ENCODE data around the gene RASAL2. TPM values are rescaled to one million over a fixed set of nuclear protein-coding genes. Genes with fewer than 3 reads are reported as not detected.

The RASAL2 gene
- total and polyA plus RNA-seq, 2 experiments from 2014 or later = 16.0 to 42.2 TPM

DNA sequence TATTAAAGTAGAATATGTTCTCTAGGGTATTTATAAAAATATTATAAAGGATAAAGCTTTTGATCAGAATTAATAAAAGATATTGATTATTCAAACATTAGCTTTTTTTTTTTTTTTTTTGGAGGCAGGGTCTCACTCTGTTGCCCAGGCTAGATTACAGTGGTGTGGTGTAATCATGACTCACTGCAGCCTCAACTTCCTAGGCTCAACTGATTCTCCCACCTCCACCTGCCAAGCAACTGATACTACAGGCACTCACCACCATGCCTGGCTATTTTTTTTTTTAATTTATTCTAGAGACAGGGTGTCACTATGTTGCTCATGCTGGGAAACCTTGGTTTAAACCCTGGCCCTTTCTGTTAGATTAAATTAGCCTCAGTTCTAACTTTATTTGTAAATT is 214.5 kb downstream of the RASAL2 start:
- Histone ChIP-seq H3K9me2 (ENCODE audit: insufficient read depth) (no peaks in the 10 kb centered on the region), H3F3A (replicated peaks; ENCODE audit: low read depth) (no peaks in the 10 kb centered on the region), H4K20me1 (replicated peaks; ENCODE audit: insufficient read depth) (0 out of 2 replicates have a peak, but pooled peaks cover 2% of the 10 kb centered on the region), H2AFZ (no peak overlapping the region), H3K4me3 (no peak overlapping the region), H3K27me3 (ENCODE audit: insufficient read depth) (no peaks in the 10 kb centered on the region), H3K36me3 (ENCODE audit: insufficient read depth) (no peaks in the 10 kb centered on the region), H3K27ac (ENCODE audit: low read depth) (no peak overlapping the region), H3K4me1 (ENCODE audit: insufficient read depth) (peaks cover 11% of the 10 kb centered on the region; the same call in 1 of the 2 replicates), H3K4me2 (no peak overlapping the region), H3K79me2 (replicated peaks; ENCODE audit: insufficient read depth) (peaks cover 85% of the 10 kb centered on the region)
- H3K4me1 Mint-ChIP-seq = peaks cover 19% of the 10 kb centered on the region; the same call in 2 of the 3 replicates
- peak; percentile 12 for DNase-seq (ENCODE audit: low spot score)
- no peak; the same call in 2 of the 3 replicates for ATAC-seq
- peaks cover 6% of the 10 kb centered on the region; the same call in 2 of the 3 replicates for H3K36me3 Mint-ChIP-seq (ENCODE audit: low read depth)
- no peak overlapping the region for H3K4me3 Mint-ChIP-seq
- peaks cover 3% of the 10 kb centered on the region for H3K27me3 Mint-ChIP-seq (ENCODE audit: insufficient read depth, low read depth, poor library complexity)
- TF ChIP-seq, protein P1, sequence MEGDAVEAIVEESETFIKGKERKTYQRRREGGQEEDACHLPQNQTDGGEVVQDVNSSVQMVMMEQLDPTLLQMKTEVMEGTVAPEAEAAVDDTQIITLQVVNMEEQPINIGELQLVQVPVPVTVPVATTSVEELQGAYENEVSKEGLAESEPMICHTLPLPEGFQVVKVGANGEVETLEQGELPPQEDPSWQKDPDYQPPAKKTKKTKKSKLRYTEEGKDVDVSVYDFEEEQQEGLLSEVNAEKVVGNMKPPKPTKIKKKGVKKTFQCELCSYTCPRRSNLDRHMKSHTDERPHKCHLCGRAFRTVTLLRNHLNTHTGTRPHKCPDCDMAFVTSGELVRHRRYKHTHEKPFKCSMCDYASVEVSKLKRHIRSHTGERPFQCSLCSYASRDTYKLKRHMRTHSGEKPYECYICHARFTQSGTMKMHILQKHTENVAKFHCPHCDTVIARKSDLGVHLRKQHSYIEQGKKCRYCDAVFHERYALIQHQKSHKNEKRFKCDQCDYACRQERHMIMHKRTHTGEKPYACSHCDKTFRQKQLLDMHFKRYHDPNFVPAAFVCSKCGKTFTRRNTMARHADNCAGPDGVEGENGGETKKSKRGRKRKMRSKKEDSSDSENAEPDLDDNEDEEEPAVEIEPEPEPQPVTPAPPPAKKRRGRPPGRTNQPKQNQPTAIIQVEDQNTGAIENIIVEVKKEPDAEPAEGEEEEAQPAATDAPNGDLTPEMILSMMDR (conservative IDR thresholded peaks at IDR 0.05; ENCODE audit: low read depth in 2 of 2) = no peak
- TF ChIP-seq ZNF114 (CRISPR knock-in tag; IDR thresholded peaks at IDR 0.05) = no peak
- TF ChIP-seq, protein P2, sequence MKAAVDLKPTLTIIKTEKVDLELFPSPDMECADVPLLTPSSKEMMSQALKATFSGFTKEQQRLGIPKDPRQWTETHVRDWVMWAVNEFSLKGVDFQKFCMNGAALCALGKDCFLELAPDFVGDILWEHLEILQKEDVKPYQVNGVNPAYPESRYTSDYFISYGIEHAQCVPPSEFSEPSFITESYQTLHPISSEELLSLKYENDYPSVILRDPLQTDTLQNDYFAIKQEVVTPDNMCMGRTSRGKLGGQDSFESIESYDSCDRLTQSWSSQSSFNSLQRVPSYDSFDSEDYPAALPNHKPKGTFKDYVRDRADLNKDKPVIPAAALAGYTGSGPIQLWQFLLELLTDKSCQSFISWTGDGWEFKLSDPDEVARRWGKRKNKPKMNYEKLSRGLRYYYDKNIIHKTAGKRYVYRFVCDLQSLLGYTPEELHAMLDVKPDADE (IDR thresholded peaks at IDR 0.05) = no peak
- TF ChIP-seq ZNF331 (CRISPR knock-in tag; IDR thresholded peaks at IDR 0.05; ENCODE audit: low read depth) = no peak
- TF ChIP-seq CREB1 (CRISPR knock-in tag; IDR thresholded peaks at IDR 0.05; ENCODE audit: low read depth) = no peak
- TF ChIP-seq STAT1 (IDR thresholded peaks at IDR 0.05; ENCODE audit: unreplicated experiment) = no peak
- no peak for TF ChIP-seq EZH2phosphoT487 (IDR thresholded peaks at IDR 0.05; ENCODE audit: unreplicated experiment)
- no peak for TF ChIP-seq EZH2 (IDR thresholded peaks at IDR 0.05; ENCODE audit: low read depth, unreplicated experiment)
- TF ChIP-seq JUNB (IDR thresholded peaks at IDR 0.05; ENCODE audit: unreplicated experiment) = no peak
- no peak overlapping the region for H3K27ac Mint-ChIP-seq
- H3K9me3 Mint-ChIP-seq = peaks cover 2% of the 10 kb centered on the region; the same call in 1 of the 3 replicates

DNA sequence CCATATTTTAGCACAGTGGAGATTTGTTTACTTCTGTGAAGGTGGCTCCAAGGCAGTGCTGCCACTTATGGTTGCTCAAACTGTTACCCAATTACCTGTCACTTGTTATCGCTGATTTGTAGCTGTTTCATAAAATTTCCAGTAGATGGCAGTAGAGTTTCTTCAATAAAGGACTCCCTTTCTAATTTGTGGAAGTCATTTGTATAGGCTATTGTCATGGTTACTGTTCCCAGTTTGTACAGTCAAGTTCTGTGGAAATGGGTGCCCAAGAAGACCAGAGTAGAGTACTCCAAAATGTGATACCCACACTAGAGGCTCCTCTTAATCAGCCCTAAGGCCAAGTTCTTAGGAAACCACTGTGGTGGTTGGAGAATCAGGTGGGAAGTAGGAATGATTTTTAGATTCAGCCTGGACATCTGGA is 216.8 kb downstream of the RASAL2 start:
- no peak overlapping the region for H3K4me2 ChIP-seq
- Mint-ChIP-seq H3K9me3 (peaks cover under 1% of the 10 kb centered on the region; the same call in 1 of the 3 replicates), H3K27ac (peak overlapping the region; percentile 70; the same call in 1 of the 2 replicates), H3K27me3 (ENCODE audit: insufficient read depth, low read depth, poor library complexity) (peaks cover 5% of the 10 kb centered on the region), H3K36me3 (ENCODE audit: low read depth) (peaks cover under 1% of the 10 kb centered on the region; the same call in 2 of the 3 replicates), H3K4me3 (no peak overlapping the region), H3K4me1 (peaks cover 11% of the 10 kb centered on the region; the same call in 2 of the 3 replicates)
- no peaks in the 10 kb centered on the region for H3K4me1 ChIP-seq (ENCODE audit: insufficient read depth)
- no peak overlapping the region for H2AFZ ChIP-seq
- H3K27me3 ChIP-seq (ENCODE audit: insufficient read depth) = no peaks in the 10 kb centered on the region
- no peaks in the 10 kb centered on the region for H3K36me3 ChIP-seq (ENCODE audit: insufficient read depth)
- H3K4me3 ChIP-seq = no peak overlapping the region
- no peak for TF ChIP-seq STAT1 (IDR thresholded peaks at IDR 0.05; ENCODE audit: unreplicated experiment)
- TF ChIP-seq, protein P1 (conservative IDR thresholded peaks at IDR 0.05; ENCODE audit: low read depth in 2 of 2) = peak; percentile 77 to 83
- H3K27ac ChIP-seq (ENCODE audit: low read depth) = no peak overlapping the region
- H4K20me1 ChIP-seq (replicated peaks; ENCODE audit: insufficient read depth) = 0 out of 2 replicates have a peak, but pooled peaks cover 4% of the 10 kb centered on the region
- H3K79me2 ChIP-seq (replicated peaks; ENCODE audit: insufficient read depth) = peaks cover 80% of the 10 kb centered on the region
- no peaks in the 10 kb centered on the region for H3K9me2 ChIP-seq (ENCODE audit: insufficient read depth)
- H3F3A ChIP-seq (replicated peaks; ENCODE audit: low read depth) = no peaks in the 10 kb centered on the region
- DNase-seq (ENCODE audit: low spot score) (peak; percentile 90), ATAC-seq (peak; percentile 86)

All from GM23338 (cell line).